ENCODE data around the gene PDHX. TPM values are rescaled to one million over a fixed set of nuclear protein-coding genes. Genes with fewer than 3 reads are reported as not detected.

PDHX gene
- total and polyA plus RNA-seq, 10 of the 15 experiments (the other 5 are each of a cell fraction or from before 2014, with no cell fraction given): 14.5 to 41.9 (median 28.0) TPM

GRCh38 chr11:35012467-35013191 is 96.2 kb downstream of the PDHX start (continued):
- TF ChIP-seq EED (IDR thresholded peaks at IDR 0.05; ENCODE audit: low read depth) (peak; percentile 95), PKNOX1 (IDR thresholded peaks at IDR 0.05) (peak; percentile 59), POLR2AphosphoS2 (IDR thresholded peaks at IDR 0.05; ENCODE audit: low read depth, low read length) (no peak), IRF3 (IDR thresholded peaks at IDR 0.05) (no peak), RFX5 (IDR thresholded peaks at IDR 0.05; ENCODE audit: low read depth, low read length) (no peak), MTA3 (IDR thresholded peaks at IDR 0.05; ENCODE audit: borderline replicate concordance, low read length) (peak; percentile 92), TCF12 (IDR thresholded peaks at IDR 0.05; ENCODE audit: low read depth, low read length) (peak; percentile 67; the same call in 1 of the 2 replicates), ZNF274 (IDR thresholded peaks at IDR 0.05; ENCODE audit: insufficient read depth, insufficient read length) (no peak), RCOR1 (conservative IDR thresholded peaks at IDR 0.05; ENCODE audit: low read depth, low read length) (peak; percentile 75; the same call in 1 of the 2 replicates), SMC3 (IDR thresholded peaks at IDR 0.05; ENCODE audit: borderline replicate concordance, low read length) (no peak), MLLT1 (IDR thresholded peaks at IDR 0.05) (peak; percentile 61), NKRF (conservative IDR thresholded peaks at IDR 0.05) (no peak), POLR2AphosphoS5 (IDR thresholded peaks at IDR 0.05; ENCODE audit: low read length) (no peak), ATF7 (IDR thresholded peaks at IDR 0.05; ENCODE audit: low read depth) (peak; percentile 66), CREB1 (IDR thresholded peaks at IDR 0.05; ENCODE audit: low read depth) (peak; percentile 41; the same call in 1 of the 2 replicates), STAT3 (IDR thresholded peaks at IDR 0.05; ENCODE audit: low read depth, low read length) (no peak), BCL11A (IDR thresholded peaks at IDR 0.05; ENCODE audit: low read depth, low read length) (peak; percentile 85), NFXL1 (IDR thresholded peaks at IDR 0.05; ENCODE audit: borderline replicate concordance) (no peak), EP300 (IDR thresholded peaks at IDR 0.05; ENCODE audit: borderline replicate concordance in 1 of 2, control insufficient read depth in 1 of 2, low read depth in 2 of 2, low read length in 2 of 2) (peak; percentile 74 to 78; a peak in 3 of 4 replicates), SP1 (IDR thresholded peaks at IDR 0.05; ENCODE audit: low read depth, low read length) (no peak), MYB (IDR thresholded peaks at IDR 0.05; ENCODE audit: borderline replicate concordance, low read depth, low read length) (no peak), E2F4 (IDR thresholded peaks at IDR 0.05; ENCODE audit: low read depth, low read length) (no peak)

Measured in GM12878 (cell line).